Activated gamma-delta T cell treated with anti-CD3 and anti-CD28 coated beads, Interleukin-2, amount 50 U/mL, for 16 hours (primary cell): ENCODE data around the gene ENTREP3.

Source experiments
- DNase-seq: peaks from one replicate; pipeline ENCODE4 v3.0.0-alpha.2; 2020; ENCODE audit warnings: low read depth

The ENTREP3 gene

GRCh38 chr1:155278689-155279160, 23.4 kb upstream of the ENTREP3 start:
- no peak for DNase-seq

GRCh38 chr1:155277902-155278688, 22.8 kb upstream of the ENTREP3 start:
- DNase-seq = peak; percentile 70

- DNase-seq = peak; percentile 79
Measured at GRCh38 chr1:155277070-155277901, 22.0 kb upstream of the ENTREP3 start, which contains the start of gene HCN3. Gene HCN3, plus strand, starts transcription at chr1:155277463. Its CDS starts 128 bp downstream, at chr1:155277591.

- DNase-seq = peak; percentile 92
Measured at GRCh38 chr1:155273343-155274245, 18.3 kb upstream of the ENTREP3 start, which contains the start of gene CLK2. Gene CLK2, minus strand, starts transcription at chr1:155273504. Its CDS starts 2,527 bp downstream, at chr1:155270977.

GRCh38 chr1:155272466-155273342, 17.4 kb upstream of the ENTREP3 start:
- no peak for DNase-seq

- no peak for DNase-seq
Measured at GRCh38 chr1:155269381-155269780, 14.1 kb upstream of the ENTREP3 start.

GRCh38 chr1:155268630-155269029, 13.3 kb upstream of the ENTREP3 start:
- no peak for DNase-seq

GRCh38 chr1:155267373-155267772, 12.1 kb upstream of the ENTREP3 start:
- DNase-seq = no peak

GRCh38 chr1:155266553-155266952, 11.3 kb upstream of the ENTREP3 start:
- no peak for DNase-seq

GRCh38 chr1:155263067-155263466, 7.8 kb upstream of the ENTREP3 start:
- DNase-seq = no peak

GRCh38 chr1:155261852-155262673, 6.8 kb upstream of the ENTREP3 start, which contains the start of gene SCAMP3:
Gene SCAMP3, minus strand, starts transcription at chr1:155262360. Its CDS starts 209 bp downstream, at chr1:155262151.
- DNase-seq = peak; percentile 82

GRCh38 chr1:155261493-155261851, 6.2 kb upstream of the ENTREP3 start:
- DNase-seq = no peak

- DNase-seq = no peak
Measured at GRCh38 chr1:155260276-155260675, 5.0 kb upstream of the ENTREP3 start.

GRCh38 chr1:155256058-155256852, 972 bp upstream of the ENTREP3 start:
- no peak for DNase-seq

GRCh38 chr1:155254714-155255242, 505 bp downstream of the ENTREP3 start:
- no peak for DNase-seq

GRCh38 chr1:155254228-155254713, 1.0 kb downstream of the ENTREP3 start:
- no peak for DNase-seq

- no peak for DNase-seq
Measured at GRCh38 chr1:155253797-155254196, 1.5 kb downstream of the ENTREP3 start.

GRCh38 chr1:155253208-155253607, 2.1 kb downstream of the ENTREP3 start:
- DNase-seq = no peak
